GM23248 (cell line): ENCODE data around the gene TMEM255B.

Experiments used
- EZH2 ChIP-seq: fragments of 200-600 bp; sonication (generic); IDR thresholded peaks from 2 replicates; pipeline ENCODE4 v1.6.1; 2018; ENCODE audit warnings: antibody characterized with exemption, mild to moderate bottlenecking; ENCODE audit not compliant: insufficient read depth, poor library complexity, severe bottlenecking
- EZH2phosphoT487 ChIP-seq: fragments of 200-600 bp; sonication (generic); IDR thresholded peaks from 2 replicates; pipeline ENCODE4 v1.6.1; 2018; ENCODE audit warnings: antibody characterized with exemption, moderate library complexity, mild to moderate bottlenecking, low read depth; ENCODE audit not compliant: insufficient read depth

GRCh38 chr13:113812178-113813040 lies 53.4 kb downstream of the TMEM255B start:
- no peak for TF ChIP-seq EZH2
- TF ChIP-seq EZH2phosphoT487: no peak
